HFF-Myc (cell line): ENCODE measurements around the gene FBXW7.

Source experiments
- DNase-seq: peaks from one replicate; pipeline ENCODE4 v3.0.0-alpha.2; 2011; ENCODE audit warnings: low read depth; ENCODE audit errors: extremely low read depth
- H3K4me3 ChIP-seq: replicated peaks from 2 replicates; pipeline ENCODE4 v1.5.1; 2011; ENCODE audit warnings: low read depth, mild to moderate bottlenecking, control low read depth, low read length
- CTCF ChIP-seq: IDR thresholded peaks from 2 replicates; pipeline ENCODE4 v1.5.1; 2012; ENCODE audit warnings: mild to moderate bottlenecking, low read depth, low read length, control low read depth; ENCODE audit errors: missing control alignments

Gene FBXW7

GRCh38 chr4:152508386-152508785 is 27.5 kb downstream of the FBXW7 start:
- H3K4me3 ChIP-seq: no peak overlapping the region
- TF ChIP-seq CTCF: no peak
- DNase-seq: no peak

GRCh38 chr4:152503653-152504290 is 32.1 kb downstream of the FBXW7 start:
- no peak overlapping the region for H3K4me3 ChIP-seq
- no peak for TF ChIP-seq CTCF
- no peak for DNase-seq

- no peak for TF ChIP-seq CTCF
- H3K4me3 ChIP-seq: no peak overlapping the region
- no peak for DNase-seq
Measured at GRCh38 chr4:152501846-152502536, 33.9 kb downstream of the FBXW7 start.

- peak; percentile 64 for TF ChIP-seq CTCF
- peak; percentile 69 for DNase-seq
- H3K4me3 ChIP-seq: no peak overlapping the region
Measured at GRCh38 chr4:152500800-152501434, 35.0 kb downstream of the FBXW7 start.

GRCh38 chr4:152500275-152500674 is 35.6 kb downstream of the FBXW7 start:
- TF ChIP-seq CTCF: no peak
- DNase-seq: no peak
- no peak overlapping the region for H3K4me3 ChIP-seq

- no peak for DNase-seq
- no peak overlapping the region for H3K4me3 ChIP-seq
- no peak for TF ChIP-seq CTCF
Measured at GRCh38 chr4:152499344-152499743, 36.5 kb downstream of the FBXW7 start.
